Measurements from ENCODE around the gene PIP4K2C.

DNA sequence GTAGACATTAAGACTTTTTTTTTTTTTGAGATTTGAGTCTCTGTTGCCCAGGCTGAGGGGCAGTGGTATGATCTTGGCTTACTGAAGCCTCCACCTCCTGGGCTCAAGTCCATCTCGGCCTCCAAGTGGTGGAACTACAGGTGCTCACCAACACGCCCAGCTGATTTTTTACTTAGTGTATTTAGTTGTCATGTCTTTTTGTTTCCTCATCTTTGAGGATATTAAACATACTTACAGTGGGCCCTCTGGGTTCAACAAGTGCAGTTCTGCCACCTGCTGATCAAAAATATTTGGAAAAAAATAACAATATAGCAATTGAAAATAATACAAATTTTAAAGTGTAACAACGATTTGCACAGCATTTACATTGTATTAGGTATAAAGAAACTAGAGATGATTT lies 46.4 kb downstream of the PIP4K2C start:
- TF ChIP-seq SIX5 (IDR thresholded peaks at IDR 0.05; ENCODE audit: low read depth, low read length, severe bottlenecking) = no peak
- no peak for TF ChIP-seq MYC (IDR thresholded peaks at IDR 0.05; ENCODE audit: insufficient read depth, insufficient read length, insufficient replicate concordance, low read length, severe bottlenecking)
- no peak for TF ChIP-seq NFYA (IDR thresholded peaks at IDR 0.05; ENCODE audit: borderline replicate concordance, low read depth, low read length)
- no peak for TF ChIP-seq MYB (IDR thresholded peaks at IDR 0.05; ENCODE audit: borderline replicate concordance, low read depth, low read length)
- TF ChIP-seq FOS (IDR thresholded peaks at IDR 0.05; ENCODE audit: borderline replicate concordance, extremely low read depth, insufficient read length) = no peak
- TF ChIP-seq ZNF274 (IDR thresholded peaks at IDR 0.05; ENCODE audit: insufficient read depth, insufficient read length) = no peak
- TF ChIP-seq IKZF1 (conservative IDR thresholded peaks at IDR 0.05) = no peak
- TF ChIP-seq, protein P1, sequence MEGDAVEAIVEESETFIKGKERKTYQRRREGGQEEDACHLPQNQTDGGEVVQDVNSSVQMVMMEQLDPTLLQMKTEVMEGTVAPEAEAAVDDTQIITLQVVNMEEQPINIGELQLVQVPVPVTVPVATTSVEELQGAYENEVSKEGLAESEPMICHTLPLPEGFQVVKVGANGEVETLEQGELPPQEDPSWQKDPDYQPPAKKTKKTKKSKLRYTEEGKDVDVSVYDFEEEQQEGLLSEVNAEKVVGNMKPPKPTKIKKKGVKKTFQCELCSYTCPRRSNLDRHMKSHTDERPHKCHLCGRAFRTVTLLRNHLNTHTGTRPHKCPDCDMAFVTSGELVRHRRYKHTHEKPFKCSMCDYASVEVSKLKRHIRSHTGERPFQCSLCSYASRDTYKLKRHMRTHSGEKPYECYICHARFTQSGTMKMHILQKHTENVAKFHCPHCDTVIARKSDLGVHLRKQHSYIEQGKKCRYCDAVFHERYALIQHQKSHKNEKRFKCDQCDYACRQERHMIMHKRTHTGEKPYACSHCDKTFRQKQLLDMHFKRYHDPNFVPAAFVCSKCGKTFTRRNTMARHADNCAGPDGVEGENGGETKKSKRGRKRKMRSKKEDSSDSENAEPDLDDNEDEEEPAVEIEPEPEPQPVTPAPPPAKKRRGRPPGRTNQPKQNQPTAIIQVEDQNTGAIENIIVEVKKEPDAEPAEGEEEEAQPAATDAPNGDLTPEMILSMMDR (IDR thresholded peaks at IDR 0.05 in 2 of 3, conservative IDR thresholded peaks at IDR 0.05 in 1 of 3; ENCODE audit: control insufficient read depth in 2 of 3, extremely low read depth in 1 of 3, insufficient read depth in 1 of 3, low read depth in 3 of 3, low read length in 3 of 3) = no peak
